ENCODE data around the gene USHBP1. TPM values are rescaled to one million over a fixed set of nuclear protein-coding genes. Genes with fewer than 3 reads are reported as not detected.
"Not testable (repeated sequence)": the region's sequence is repeated elsewhere in the genome, so short reads cannot be mapped to it uniquely, and the experiment has no call there.

Gene USHBP1
- polyA plus RNA-seq, 1 donor from 2014 or later = 0.59 TPM

- Histone ChIP-seq H3K27me3 (ENCODE audit: insufficient read depth, low read depth, low read length) (no peaks in the 10 kb centered on the region), H3K9ac (ENCODE audit: low read length) (no peak overlapping the region), H3K9me3 (ENCODE audit: low read length) (peaks cover 5% of the 10 kb centered on the region), H3K4me2 (ENCODE audit: low read length) (no peak overlapping the region), H3K27ac (ENCODE audit: low read length) (no peak overlapping the region), H3F3A (ENCODE audit: insufficient read depth, low read length, poor library complexity, severe bottlenecking) (no peaks in the 10 kb centered on the region), H3K79me2 (replicated peaks; ENCODE audit: insufficient read depth, low read length) (no peaks in the 10 kb centered on the region), H3K4me3 (ENCODE audit: low read length) (no peak overlapping the region), H3K36me3 (ENCODE audit: insufficient read depth, low read length) (peaks cover 6% of the 10 kb centered on the region), H2AFZ (ENCODE audit: low read depth, low read length) (no peak overlapping the region), H3K9me2 (ENCODE audit: insufficient read depth, low read length) (no peaks in the 10 kb centered on the region), H4K20me1 (ENCODE audit: insufficient read depth) (no peaks in the 10 kb centered on the region)
- TF ChIP-seq SMC3 (conservative IDR thresholded peaks at IDR 0.05; ENCODE audit: poor library complexity) (no peak), EZH2 (IDR thresholded peaks at IDR 0.05; ENCODE audit: borderline replicate concordance, insufficient read depth, low read length, poor library complexity, severe bottlenecking) (no peak), EP300 (conservative IDR thresholded peaks at IDR 0.05; ENCODE audit: poor library complexity, severe bottlenecking) (no peak), RAD21 (conservative IDR thresholded peaks at IDR 0.05) (no peak), TAF1 (IDR thresholded peaks at IDR 0.05; ENCODE audit: low read depth) (no peak), MXI1 (conservative IDR thresholded peaks at IDR 0.05; ENCODE audit: poor library complexity, severe bottlenecking) (no peak), POLR2AphosphoS5 (IDR thresholded peaks at IDR 0.05) (no peak)
- TF ChIP-seq, protein P1, sequence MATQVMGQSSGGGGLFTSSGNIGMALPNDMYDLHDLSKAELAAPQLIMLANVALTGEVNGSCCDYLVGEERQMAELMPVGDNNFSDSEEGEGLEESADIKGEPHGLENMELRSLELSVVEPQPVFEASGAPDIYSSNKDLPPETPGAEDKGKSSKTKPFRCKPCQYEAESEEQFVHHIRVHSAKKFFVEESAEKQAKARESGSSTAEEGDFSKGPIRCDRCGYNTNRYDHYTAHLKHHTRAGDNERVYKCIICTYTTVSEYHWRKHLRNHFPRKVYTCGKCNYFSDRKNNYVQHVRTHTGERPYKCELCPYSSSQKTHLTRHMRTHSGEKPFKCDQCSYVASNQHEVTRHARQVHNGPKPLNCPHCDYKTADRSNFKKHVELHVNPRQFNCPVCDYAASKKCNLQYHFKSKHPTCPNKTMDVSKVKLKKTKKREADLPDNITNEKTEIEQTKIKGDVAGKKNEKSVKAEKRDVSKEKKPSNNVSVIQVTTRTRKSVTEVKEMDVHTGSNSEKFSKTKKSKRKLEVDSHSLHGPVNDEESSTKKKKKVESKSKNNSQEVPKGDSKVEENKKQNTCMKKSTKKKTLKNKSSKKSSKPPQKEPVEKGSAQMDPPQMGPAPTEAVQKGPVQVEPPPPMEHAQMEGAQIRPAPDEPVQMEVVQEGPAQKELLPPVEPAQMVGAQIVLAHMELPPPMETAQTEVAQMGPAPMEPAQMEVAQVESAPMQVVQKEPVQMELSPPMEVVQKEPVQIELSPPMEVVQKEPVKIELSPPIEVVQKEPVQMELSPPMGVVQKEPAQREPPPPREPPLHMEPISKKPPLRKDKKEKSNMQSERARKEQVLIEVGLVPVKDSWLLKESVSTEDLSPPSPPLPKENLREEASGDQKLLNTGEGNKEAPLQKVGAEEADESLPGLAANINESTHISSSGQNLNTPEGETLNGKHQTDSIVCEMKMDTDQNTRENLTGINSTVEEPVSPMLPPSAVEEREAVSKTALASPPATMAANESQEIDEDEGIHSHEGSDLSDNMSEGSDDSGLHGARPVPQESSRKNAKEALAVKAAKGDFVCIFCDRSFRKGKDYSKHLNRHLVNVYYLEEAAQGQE (IDR thresholded peaks at IDR 0.05; ENCODE audit: borderline replicate concordance) = no peak
- TF ChIP-seq, protein P2, sequence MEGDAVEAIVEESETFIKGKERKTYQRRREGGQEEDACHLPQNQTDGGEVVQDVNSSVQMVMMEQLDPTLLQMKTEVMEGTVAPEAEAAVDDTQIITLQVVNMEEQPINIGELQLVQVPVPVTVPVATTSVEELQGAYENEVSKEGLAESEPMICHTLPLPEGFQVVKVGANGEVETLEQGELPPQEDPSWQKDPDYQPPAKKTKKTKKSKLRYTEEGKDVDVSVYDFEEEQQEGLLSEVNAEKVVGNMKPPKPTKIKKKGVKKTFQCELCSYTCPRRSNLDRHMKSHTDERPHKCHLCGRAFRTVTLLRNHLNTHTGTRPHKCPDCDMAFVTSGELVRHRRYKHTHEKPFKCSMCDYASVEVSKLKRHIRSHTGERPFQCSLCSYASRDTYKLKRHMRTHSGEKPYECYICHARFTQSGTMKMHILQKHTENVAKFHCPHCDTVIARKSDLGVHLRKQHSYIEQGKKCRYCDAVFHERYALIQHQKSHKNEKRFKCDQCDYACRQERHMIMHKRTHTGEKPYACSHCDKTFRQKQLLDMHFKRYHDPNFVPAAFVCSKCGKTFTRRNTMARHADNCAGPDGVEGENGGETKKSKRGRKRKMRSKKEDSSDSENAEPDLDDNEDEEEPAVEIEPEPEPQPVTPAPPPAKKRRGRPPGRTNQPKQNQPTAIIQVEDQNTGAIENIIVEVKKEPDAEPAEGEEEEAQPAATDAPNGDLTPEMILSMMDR (IDR thresholded peaks at IDR 0.05; ENCODE audit: poor library complexity, severe bottlenecking) = no peak
Observed at GRCh38 chr19:17296976-17297375, 32.4 kb upstream of the USHBP1 start.

- Histone ChIP-seq H3K27ac (ENCODE audit: low read length) (no peak overlapping the region), H3F3A (ENCODE audit: insufficient read depth, low read length, poor library complexity, severe bottlenecking) (no peaks in the 10 kb centered on the region), H3K9ac (ENCODE audit: low read length) (no peak overlapping the region), H2AFZ (ENCODE audit: low read depth, low read length) (no peak overlapping the region), H4K20me1 (ENCODE audit: insufficient read depth) (no peaks in the 10 kb centered on the region), H3K9me3 (ENCODE audit: low read length) (peaks cover 5% of the 10 kb centered on the region), H3K4me2 (ENCODE audit: low read length) (no peak overlapping the region), H3K9me2 (ENCODE audit: insufficient read depth, low read length) (no peaks in the 10 kb centered on the region), H3K79me2 (replicated peaks; ENCODE audit: insufficient read depth, low read length) (no peaks in the 10 kb centered on the region), H3K4me3 (ENCODE audit: low read length) (no peak overlapping the region), H3K36me3 (ENCODE audit: insufficient read depth, low read length) (peaks cover 6% of the 10 kb centered on the region), H3K27me3 (ENCODE audit: insufficient read depth, low read depth, low read length) (no peaks in the 10 kb centered on the region)
- no peak for TF ChIP-seq TAF1 (IDR thresholded peaks at IDR 0.05; ENCODE audit: low read depth)
- TF ChIP-seq POLR2AphosphoS5 (IDR thresholded peaks at IDR 0.05) = no peak
- TF ChIP-seq RAD21 (conservative IDR thresholded peaks at IDR 0.05) = no peak
- TF ChIP-seq, protein P2 (IDR thresholded peaks at IDR 0.05; ENCODE audit: poor library complexity, severe bottlenecking) = no peak
- TF ChIP-seq, protein P1 (IDR thresholded peaks at IDR 0.05; ENCODE audit: borderline replicate concordance) = no peak
- TF ChIP-seq MXI1 (conservative IDR thresholded peaks at IDR 0.05; ENCODE audit: poor library complexity, severe bottlenecking) = no peak
- no peak for TF ChIP-seq SMC3 (conservative IDR thresholded peaks at IDR 0.05; ENCODE audit: poor library complexity)
- no peak for TF ChIP-seq EZH2 (IDR thresholded peaks at IDR 0.05; ENCODE audit: borderline replicate concordance, insufficient read depth, low read length, poor library complexity, severe bottlenecking)
- no peak for TF ChIP-seq EP300 (conservative IDR thresholded peaks at IDR 0.05; ENCODE audit: poor library complexity, severe bottlenecking)
Observed at GRCh38 chr19:17296273-17296672, 31.7 kb upstream of the USHBP1 start.

- not testable (repeated sequence) for H3K9me3 ChIP-seq (ENCODE audit: low read length); H3F3A ChIP-seq (ENCODE audit: insufficient read depth, low read length, poor library complexity, severe bottlenecking); H4K20me1 ChIP-seq (ENCODE audit: insufficient read depth); H3K4me2 ChIP-seq (ENCODE audit: low read length); H3K9me2 ChIP-seq (ENCODE audit: insufficient read depth, low read length); H3K27me3 ChIP-seq (ENCODE audit: insufficient read depth, low read depth, low read length); H3K79me2 ChIP-seq (replicated peaks; ENCODE audit: insufficient read depth, low read length); H3K4me3 ChIP-seq (ENCODE audit: low read length); H3K36me3 ChIP-seq (ENCODE audit: insufficient read depth, low read length); H2AFZ ChIP-seq (ENCODE audit: low read depth, low read length); H3K9ac ChIP-seq (ENCODE audit: low read length); H3K27ac ChIP-seq (ENCODE audit: low read length)
Observed at GRCh38 chr19:17295551-17295950, 31.0 kb upstream of the USHBP1 start.
